ENCODE measurements around the gene NAV3.

The NAV3 gene

DNA sequence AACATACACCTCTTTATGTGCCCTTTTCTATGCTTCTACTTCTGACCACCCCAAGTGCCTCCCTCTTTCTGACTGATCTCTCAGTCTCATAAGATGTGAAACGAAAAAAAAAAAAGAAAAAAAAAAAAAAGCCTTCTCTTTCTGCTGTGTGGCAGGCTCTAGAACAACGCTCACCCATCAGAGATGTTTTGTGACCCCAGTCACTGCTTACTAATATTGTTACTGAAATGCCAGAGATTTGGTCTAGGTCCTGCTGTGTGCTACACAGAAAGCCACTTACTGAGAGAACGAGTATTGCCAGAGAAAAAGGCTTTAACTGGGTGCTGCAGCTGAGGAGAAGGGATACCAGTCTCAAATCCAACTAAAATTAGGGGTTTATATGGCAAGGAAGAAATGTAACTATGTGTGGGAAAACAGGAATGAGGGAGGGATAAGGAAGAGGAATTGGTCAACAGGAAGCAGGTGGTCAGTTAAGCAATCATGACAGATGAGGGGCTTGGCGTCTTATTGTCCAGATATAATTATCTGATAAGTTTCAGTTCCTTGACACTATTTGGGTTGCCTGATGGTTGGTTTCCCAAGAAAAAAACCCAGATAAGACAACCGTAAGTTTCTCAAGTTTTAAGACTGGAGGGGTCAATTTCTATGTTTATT lies 149.0 kb downstream of the NAV3 start:
- TF ChIP-seq, protein P1, sequence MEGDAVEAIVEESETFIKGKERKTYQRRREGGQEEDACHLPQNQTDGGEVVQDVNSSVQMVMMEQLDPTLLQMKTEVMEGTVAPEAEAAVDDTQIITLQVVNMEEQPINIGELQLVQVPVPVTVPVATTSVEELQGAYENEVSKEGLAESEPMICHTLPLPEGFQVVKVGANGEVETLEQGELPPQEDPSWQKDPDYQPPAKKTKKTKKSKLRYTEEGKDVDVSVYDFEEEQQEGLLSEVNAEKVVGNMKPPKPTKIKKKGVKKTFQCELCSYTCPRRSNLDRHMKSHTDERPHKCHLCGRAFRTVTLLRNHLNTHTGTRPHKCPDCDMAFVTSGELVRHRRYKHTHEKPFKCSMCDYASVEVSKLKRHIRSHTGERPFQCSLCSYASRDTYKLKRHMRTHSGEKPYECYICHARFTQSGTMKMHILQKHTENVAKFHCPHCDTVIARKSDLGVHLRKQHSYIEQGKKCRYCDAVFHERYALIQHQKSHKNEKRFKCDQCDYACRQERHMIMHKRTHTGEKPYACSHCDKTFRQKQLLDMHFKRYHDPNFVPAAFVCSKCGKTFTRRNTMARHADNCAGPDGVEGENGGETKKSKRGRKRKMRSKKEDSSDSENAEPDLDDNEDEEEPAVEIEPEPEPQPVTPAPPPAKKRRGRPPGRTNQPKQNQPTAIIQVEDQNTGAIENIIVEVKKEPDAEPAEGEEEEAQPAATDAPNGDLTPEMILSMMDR (IDR thresholded peaks at IDR 0.05; ENCODE audit: low read depth, low read length, missing control alignments) = no peak
- no peak for DNase-seq (ENCODE audit: extremely low read depth, low read depth)
- H3K4me3 ChIP-seq (replicated peaks; ENCODE audit: low read depth, low read length) = no peak overlapping the region

DNA sequence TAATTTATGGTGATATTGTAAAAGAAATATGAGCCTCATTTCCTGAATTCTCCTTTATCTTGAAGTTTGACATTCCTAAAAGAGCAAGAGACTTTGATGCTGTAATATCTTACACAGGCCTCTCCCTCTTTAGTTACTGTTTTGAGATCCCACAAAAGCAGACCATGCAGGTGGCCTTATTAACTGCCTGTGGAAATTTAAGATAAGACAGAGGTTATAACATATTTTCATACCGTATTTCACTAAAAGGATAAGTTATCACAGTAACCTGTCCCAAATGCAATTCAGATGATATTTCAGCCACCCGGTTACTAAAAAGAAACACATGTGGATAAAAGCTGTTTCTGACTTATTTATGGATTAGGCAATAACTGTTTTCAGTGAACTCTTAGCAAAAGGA lies 150.1 kb downstream of the NAV3 start:
- no peak for DNase-seq (ENCODE audit: extremely low read depth, low read depth)
- H3K4me3 ChIP-seq (replicated peaks; ENCODE audit: low read depth, low read length) = no peak overlapping the region
- TF ChIP-seq, protein P1 (IDR thresholded peaks at IDR 0.05; ENCODE audit: low read depth, low read length, missing control alignments) = no peak

DNA sequence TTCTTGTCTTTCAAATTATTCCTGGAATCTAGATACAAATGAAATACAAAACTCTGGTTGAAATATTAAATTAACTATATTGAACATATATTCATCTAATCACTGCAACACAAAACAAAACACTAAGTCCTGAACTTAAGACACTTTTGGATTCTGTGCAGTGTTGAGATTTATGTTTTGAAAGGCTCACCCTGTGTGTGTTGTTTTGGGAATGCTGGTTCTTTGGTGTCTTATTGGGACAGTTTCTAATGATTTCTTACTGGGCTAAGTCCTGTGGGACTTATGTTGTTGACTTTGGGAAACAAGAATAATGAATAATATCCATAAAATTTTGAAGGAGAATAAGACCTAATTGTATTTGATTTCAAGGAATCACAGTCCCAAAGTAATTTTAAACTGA lies 153.2 kb downstream of the NAV3 start:
- TF ChIP-seq, protein P1 (IDR thresholded peaks at IDR 0.05; ENCODE audit: low read depth, low read length, missing control alignments) = no peak
- DNase-seq (ENCODE audit: extremely low read depth, low read depth) = no peak
- H3K4me3 ChIP-seq (replicated peaks; ENCODE audit: low read depth, low read length) = no peak overlapping the region

DNA sequence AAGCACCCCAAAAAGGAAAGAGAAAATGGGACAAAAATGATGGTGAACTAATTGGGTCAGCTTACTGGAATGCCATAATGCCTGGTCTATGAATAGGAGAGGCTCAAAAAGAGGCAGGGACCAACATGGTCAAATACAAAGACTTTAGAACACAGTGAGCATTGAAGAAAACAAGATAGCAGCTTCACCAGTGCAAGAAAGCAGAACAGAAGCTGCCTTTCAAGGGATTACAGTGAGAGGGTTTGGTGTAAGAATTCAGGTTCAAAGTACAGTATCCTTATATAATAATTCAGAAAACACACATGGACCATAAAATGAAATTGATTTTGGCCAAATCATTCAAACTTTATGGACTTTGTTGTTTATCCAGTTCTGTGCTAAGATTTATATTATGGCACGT lies 162.1 kb downstream of the NAV3 start:
- DNase-seq (ENCODE audit: extremely low read depth, low read depth) = no peak
- TF ChIP-seq, protein P1 (IDR thresholded peaks at IDR 0.05; ENCODE audit: low read depth, low read length, missing control alignments) = no peak

DNA sequence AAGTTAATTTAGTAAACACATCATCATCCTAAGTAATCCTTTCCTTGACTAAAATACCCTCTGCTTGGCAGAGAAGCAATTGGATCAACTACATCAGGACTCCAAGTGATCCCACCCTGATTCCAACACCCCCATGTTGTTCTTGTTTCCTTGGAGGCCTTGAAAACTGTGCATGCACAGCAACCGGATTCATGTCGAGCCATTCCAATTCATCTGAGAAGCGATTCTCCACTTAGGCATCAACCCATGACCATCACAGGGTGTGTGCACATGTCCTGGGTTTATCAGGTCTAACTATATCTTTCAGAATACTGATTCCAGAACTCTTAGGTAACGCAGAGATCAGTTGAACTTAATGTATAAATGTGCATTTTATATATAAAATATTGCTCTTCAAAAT lies 163.0 kb downstream of the NAV3 start:
- TF ChIP-seq, protein P1 (IDR thresholded peaks at IDR 0.05; ENCODE audit: low read depth, low read length, missing control alignments) = no peak
- H3K4me3 ChIP-seq (replicated peaks; ENCODE audit: low read depth, low read length) = no peak overlapping the region
- no peak for DNase-seq (ENCODE audit: extremely low read depth, low read depth)

More for the DNA sequence above, 162.1 kb downstream of the NAV3 start:
- H3K4me3 ChIP-seq (replicated peaks; ENCODE audit: low read depth, low read length) = no peak overlapping the region

DNA sequence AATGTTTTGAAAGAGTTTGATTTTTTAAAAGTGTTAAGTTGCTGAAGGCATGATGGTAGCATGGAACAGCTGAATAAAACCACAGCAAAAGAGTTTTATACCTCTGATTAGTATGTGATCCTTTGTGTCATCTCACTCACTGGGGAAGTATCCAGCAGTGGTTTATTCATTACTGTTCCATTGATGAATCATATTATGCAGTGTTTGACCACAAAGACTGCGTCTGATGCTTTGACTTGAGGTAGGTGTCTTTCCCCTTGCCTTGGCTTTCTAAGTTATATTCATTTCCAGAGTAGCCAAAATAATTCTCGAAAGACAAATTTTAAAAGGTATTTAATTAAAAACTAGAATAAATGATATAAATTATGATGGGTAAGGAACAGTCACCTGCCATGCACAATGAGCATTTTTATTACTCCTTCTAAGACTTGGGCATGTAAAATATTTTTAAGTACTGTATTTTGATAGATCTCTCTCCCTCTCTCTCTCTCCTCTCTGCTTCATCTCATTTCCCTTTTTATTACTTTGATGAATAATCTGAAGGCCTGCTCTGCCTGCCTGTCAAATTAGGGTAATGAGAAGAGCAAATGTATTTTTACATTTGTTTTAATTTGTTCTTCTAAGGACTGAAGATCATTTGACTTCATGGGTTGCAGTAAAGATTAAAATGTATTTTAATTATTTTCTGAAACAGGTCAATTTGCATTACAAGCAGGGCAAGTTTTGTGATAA lies 164.9 kb downstream of the NAV3 start:
- no peak for DNase-seq (ENCODE audit: extremely low read depth, low read depth)
- no peak overlapping the region for H3K4me3 ChIP-seq (replicated peaks; ENCODE audit: low read depth, low read length)
- TF ChIP-seq, protein P1 (IDR thresholded peaks at IDR 0.05; ENCODE audit: low read depth, low read length, missing control alignments) = no peak
